ENCODE data around the gene PAK1.
A peak's percentile ranks its signal among the peaks of the same experiment; 100 is the strongest.

PAK1 gene

DNA sequence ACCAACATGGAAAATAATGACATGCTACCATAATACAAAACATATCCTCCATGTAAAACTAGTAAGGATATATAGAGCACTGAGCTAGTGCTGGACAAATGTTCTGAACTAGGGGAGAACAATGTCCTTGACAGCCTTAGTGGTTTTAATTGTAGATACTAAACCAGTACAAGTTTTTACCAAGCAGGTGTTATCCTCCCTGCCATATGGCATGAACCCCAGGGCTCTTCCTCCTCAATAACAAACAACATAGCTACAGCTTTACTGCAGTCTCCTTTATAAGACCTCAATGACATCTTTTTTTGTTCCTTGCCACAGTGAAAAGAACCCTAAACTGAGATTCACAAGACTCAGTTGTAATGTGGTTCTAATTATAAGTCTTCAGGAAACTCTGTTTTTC lies 102.2 kb downstream of the PAK1 start:
- in situ Hi-C loops (cut with MboI; ENCODE audit: low pct_unique_long_range_greater_than_20kb, low sequenced_read_pairs, unreplicated experiment) = loop anchor here (25.0 kb wide), 1 partner anchor 91 kb away; the partner anchor contains the start of gene PAK1
- DNase-seq (ENCODE audit: low spot score) = no peak
- TF ChIP-seq, protein P1, sequence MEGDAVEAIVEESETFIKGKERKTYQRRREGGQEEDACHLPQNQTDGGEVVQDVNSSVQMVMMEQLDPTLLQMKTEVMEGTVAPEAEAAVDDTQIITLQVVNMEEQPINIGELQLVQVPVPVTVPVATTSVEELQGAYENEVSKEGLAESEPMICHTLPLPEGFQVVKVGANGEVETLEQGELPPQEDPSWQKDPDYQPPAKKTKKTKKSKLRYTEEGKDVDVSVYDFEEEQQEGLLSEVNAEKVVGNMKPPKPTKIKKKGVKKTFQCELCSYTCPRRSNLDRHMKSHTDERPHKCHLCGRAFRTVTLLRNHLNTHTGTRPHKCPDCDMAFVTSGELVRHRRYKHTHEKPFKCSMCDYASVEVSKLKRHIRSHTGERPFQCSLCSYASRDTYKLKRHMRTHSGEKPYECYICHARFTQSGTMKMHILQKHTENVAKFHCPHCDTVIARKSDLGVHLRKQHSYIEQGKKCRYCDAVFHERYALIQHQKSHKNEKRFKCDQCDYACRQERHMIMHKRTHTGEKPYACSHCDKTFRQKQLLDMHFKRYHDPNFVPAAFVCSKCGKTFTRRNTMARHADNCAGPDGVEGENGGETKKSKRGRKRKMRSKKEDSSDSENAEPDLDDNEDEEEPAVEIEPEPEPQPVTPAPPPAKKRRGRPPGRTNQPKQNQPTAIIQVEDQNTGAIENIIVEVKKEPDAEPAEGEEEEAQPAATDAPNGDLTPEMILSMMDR (IDR thresholded peaks at IDR 0.05; ENCODE audit: extremely low read depth, insufficient read depth, missing control alignments) = no peak

DNA sequence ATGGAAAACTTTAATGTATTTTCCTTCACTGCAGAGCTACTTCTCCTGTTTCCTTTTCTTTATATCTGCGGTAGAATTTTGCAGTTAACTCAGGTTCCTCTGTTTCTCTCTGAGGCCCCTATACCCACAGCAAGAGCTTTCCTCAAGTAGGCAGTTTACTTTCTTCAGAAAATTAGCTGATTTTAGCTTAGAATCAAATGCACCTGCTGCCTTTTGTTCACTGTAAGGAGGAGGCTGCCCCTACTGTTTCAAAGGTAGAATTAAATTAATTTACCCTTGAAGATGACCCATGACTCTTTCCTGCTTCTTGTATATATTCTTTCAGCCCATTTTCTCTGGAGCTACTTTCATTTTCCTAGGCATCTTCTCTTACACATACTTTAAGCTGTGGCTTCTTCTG lies 103.7 kb downstream of the PAK1 start:
- in situ Hi-C loops (cut with MboI; ENCODE audit: low pct_unique_long_range_greater_than_20kb, low sequenced_read_pairs, unreplicated experiment) = loop anchor here (25.0 kb wide), 1 partner anchor 92 kb away; the partner anchor contains the start of gene PAK1
- DNase-seq (ENCODE audit: low spot score) = no peak

DNA sequence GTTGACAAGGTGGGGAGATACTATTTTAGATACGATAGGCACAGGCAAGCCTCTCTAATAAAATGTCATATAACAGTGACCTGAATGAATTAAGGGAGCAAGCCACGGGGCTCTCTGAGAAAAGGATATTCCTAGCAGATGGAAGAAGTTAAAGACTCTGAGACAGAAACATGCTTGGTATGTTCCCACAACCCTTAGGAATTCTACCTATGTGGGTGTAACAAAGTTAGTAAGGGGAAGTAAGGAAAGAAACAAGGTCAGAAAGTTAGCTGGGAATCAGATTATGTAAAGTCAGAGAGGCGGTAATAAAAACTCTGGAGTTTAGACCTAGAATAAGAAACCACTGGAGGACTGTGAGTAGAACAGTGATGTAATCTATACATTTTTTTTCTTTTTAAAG lies 112.7 kb downstream of the PAK1 start:
- TF ChIP-seq, protein P1 (IDR thresholded peaks at IDR 0.05; ENCODE audit: extremely low read depth, insufficient read depth, missing control alignments) = no peak
- no peak for DNase-seq (ENCODE audit: low spot score)
- in situ Hi-C loops (cut with MboI; ENCODE audit: low pct_unique_long_range_greater_than_20kb, low sequenced_read_pairs, unreplicated experiment) = loop anchor here (25.0 kb wide), 1 partner anchor 101 kb away; the partner anchor contains the start of gene PAK1

More for the DNA sequence above, 103.7 kb downstream of the PAK1 start:
- TF ChIP-seq, protein P1 (IDR thresholded peaks at IDR 0.05; ENCODE audit: extremely low read depth, insufficient read depth, missing control alignments) = peak; percentile 3

DNA sequence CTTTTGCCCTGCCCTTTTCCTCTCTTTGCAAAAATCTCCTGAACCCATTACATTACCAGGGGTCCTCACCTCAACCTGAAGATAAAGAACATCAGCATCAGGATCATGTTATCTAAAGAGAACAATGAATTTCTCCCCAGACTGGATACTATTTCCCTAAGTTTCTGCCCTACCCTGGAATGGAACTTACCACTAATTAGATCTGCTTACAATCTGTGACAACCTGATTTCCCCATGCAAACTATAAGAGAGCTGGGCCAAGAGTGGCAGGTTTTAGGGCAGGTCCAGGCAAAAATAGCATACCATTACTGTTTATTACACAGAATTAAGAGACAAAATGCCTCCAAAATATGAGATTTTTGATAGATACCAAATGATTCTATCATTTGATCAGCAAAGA lies 114.4 kb downstream of the PAK1 start:
- in situ Hi-C loops (cut with MboI; ENCODE audit: low pct_unique_long_range_greater_than_20kb, low sequenced_read_pairs, unreplicated experiment) = loop anchor here (25.0 kb wide), 1 partner anchor 103 kb away; the partner anchor contains the start of gene PAK1
- DNase-seq (ENCODE audit: low spot score) = no peak
- TF ChIP-seq, protein P1 (IDR thresholded peaks at IDR 0.05; ENCODE audit: extremely low read depth, insufficient read depth, missing control alignments) = no peak

DNA sequence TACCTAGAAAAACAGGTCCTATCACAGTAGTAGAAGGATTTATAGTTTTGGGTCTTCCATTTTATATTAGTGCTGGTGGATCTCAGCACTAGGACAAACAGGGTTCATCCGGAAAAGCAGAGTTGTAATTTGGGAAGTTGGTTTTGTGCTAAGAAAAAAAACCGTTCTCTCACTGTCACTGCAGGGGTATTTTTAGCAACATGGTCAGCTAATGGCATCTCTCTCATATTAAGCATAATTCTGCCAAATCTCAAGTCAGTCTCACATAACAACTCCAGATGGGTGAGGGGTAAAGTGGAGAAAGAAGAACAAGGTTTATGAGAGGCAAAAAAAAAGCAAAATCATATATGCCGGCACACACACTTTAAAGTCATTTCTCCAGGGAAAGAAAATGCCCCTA lies 120.8 kb downstream of the PAK1 start:
- DNase-seq (ENCODE audit: low spot score) = no peak
- in situ Hi-C loops (cut with MboI; ENCODE audit: low pct_unique_long_range_greater_than_20kb, low sequenced_read_pairs, unreplicated experiment) = loop anchor here (25.0 kb wide), 1 partner anchor 109 kb away; the partner anchor contains the start of gene PAK1
- TF ChIP-seq, protein P1 (IDR thresholded peaks at IDR 0.05; ENCODE audit: extremely low read depth, insufficient read depth, missing control alignments) = no peak

DNA sequence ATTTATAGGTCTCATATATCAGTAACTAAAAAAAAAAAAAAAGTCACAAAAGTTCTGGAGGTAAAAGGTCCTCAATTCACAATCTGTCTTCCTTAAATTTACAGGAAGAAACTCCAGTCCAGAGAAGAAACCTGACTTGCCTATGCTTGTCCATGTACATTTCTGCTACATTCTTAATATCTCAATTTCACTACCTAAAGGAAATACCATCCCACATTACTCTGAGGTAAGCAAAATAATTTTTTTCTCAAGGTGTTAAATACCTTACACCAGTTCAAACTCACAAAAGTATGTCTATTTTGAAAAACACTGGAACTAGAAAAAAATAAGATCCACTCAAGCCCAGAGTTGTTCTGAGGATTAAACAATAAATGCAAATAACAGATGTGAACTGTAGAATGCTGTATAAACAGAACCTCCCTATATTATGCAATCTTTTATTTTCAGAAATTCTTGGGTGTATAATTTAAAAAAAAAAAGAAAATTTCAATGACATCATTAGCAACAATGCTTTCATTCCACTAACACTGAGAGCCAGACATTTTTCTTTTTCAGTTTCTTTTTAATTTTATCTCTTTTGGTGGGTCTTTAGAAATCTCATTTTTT lies 122.5 kb downstream of the PAK1 start:
- no peak for DNase-seq (ENCODE audit: low spot score)
- in situ Hi-C loops (cut with MboI; ENCODE audit: low pct_unique_long_range_greater_than_20kb, low sequenced_read_pairs, unreplicated experiment) = loop anchor here (25.0 kb wide), 1 partner anchor 111 kb away; the partner anchor contains the start of gene PAK1
- TF ChIP-seq, protein P1 (IDR thresholded peaks at IDR 0.05; ENCODE audit: extremely low read depth, insufficient read depth, missing control alignments) = no peak
